ENCODE results near the gene AOX1. TPM values are rescaled to one million over a fixed set of nuclear protein-coding genes. Genes with fewer than 3 reads are reported as not detected.

Gene AOX1
- total RNA-seq, 2 experiments from 2014 or later, result not detected

DNA sequence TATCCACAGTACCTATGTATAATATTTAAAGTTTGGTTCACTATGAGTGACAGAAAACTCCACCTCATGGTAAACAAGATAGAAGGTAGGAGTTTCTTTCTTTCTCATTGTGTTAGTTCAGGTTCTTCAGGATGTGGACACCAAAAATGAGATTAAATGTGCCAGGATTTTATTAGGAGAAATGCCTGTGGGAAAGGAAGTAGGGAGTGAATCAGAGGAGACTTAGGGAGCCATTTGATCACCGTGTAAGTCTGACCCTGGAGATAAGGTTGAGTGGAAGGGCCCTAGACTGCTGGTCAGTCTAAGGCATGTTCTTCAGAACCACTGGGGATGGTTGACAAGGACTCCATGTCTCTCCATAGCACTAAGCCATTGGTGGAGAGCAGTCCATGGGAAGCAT lies 8.1 kb downstream of the AOX1 start:
- Histone ChIP-seq H3K27ac (ENCODE audit: low read depth in 1 of 2, low read length in 2 of 2) (no peak overlapping the region), H3K4me1 (ENCODE audit: insufficient read depth, low read length) (no peaks in the 10 kb centered on the region), H3K36me3 (ENCODE audit: insufficient read depth, low read length) (no peaks in the 10 kb centered on the region), H3K27me3 (ENCODE audit: control insufficient read depth in 1 of 2, insufficient read depth in 2 of 2, low read length in 2 of 2) (peaks cover 0 to 10% of the 10 kb centered on the region in 2 experiments), H3K4me3 (ENCODE audit: low read length) (no peak overlapping the region), H3K9me3 (ENCODE audit: control insufficient read depth in 1 of 2, insufficient read depth in 1 of 2, low read length in 2 of 2) (no peaks in the 10 kb centered on the region)
- no peaks in the 10 kb centered on the region for H3K9me3 Mint-ChIP-seq
- DNase-seq, result no peak
- H3K36me3 Mint-ChIP-seq (ENCODE audit: low read depth), result no peaks in the 10 kb centered on the region
- H3K27me3 Mint-ChIP-seq, result peaks cover 50% of the 10 kb centered on the region
- TF ChIP-seq, protein P1, sequence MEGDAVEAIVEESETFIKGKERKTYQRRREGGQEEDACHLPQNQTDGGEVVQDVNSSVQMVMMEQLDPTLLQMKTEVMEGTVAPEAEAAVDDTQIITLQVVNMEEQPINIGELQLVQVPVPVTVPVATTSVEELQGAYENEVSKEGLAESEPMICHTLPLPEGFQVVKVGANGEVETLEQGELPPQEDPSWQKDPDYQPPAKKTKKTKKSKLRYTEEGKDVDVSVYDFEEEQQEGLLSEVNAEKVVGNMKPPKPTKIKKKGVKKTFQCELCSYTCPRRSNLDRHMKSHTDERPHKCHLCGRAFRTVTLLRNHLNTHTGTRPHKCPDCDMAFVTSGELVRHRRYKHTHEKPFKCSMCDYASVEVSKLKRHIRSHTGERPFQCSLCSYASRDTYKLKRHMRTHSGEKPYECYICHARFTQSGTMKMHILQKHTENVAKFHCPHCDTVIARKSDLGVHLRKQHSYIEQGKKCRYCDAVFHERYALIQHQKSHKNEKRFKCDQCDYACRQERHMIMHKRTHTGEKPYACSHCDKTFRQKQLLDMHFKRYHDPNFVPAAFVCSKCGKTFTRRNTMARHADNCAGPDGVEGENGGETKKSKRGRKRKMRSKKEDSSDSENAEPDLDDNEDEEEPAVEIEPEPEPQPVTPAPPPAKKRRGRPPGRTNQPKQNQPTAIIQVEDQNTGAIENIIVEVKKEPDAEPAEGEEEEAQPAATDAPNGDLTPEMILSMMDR (IDR thresholded peaks at IDR 0.05), result no peak
- intact Hi-C loops (cut with DNase I, micrococcal nuclease), result no loop called here
- ChIA-PET POLR2A (no interaction called here), CTCF (no interaction called here)
- no peak overlapping the region for H3K27ac Mint-ChIP-seq
- no peak overlapping the region for H3K4me3 Mint-ChIP-seq
- H3K4me1 Mint-ChIP-seq (ENCODE audit: low read depth), result no peaks in the 10 kb centered on the region
- ATAC-seq (ENCODE audit: poor library complexity), result no peak

DNA sequence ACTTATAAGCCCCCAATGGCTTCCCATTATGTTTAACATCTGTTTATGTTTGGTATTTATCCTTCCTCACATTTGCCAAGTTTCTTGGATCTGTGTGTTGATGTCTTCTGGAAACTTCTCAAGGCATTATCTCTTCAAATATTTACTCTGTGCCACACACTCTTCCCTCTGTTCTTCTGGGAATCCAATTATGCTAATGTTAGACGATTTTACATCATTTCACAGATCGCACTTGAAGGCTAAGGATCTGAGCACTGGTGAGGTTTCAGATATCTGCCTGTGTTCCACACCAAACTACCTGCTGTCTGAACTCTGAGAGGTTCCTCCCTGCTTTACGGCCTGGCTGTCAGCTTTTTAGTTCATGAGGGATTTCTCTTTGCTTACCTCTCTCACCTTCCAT lies 10.1 kb downstream of the AOX1 start:
- Mint-ChIP-seq H3K9me3 (no peaks in the 10 kb centered on the region), H3K4me1 (ENCODE audit: low read depth) (no peaks in the 10 kb centered on the region), H3K27me3 (peaks cover 47% of the 10 kb centered on the region), H3K36me3 (ENCODE audit: low read depth) (no peaks in the 10 kb centered on the region), H3K27ac (no peak overlapping the region), H3K4me3 (no peak overlapping the region)
- intact Hi-C loops (cut with DNase I, micrococcal nuclease), result no loop called here
- TF ChIP-seq, protein P1 (IDR thresholded peaks at IDR 0.05), result no peak
- DNase-seq, result no peak
- H3K27ac ChIP-seq (ENCODE audit: low read depth in 1 of 2, low read length in 2 of 2), result no peak overlapping the region
- H3K27me3 ChIP-seq (ENCODE audit: control insufficient read depth in 1 of 2, insufficient read depth in 2 of 2, low read length in 2 of 2), result peaks cover 0 to 10% of the 10 kb centered on the region in 2 experiments
- H3K9me3 ChIP-seq (ENCODE audit: control insufficient read depth in 1 of 2, insufficient read depth in 1 of 2, low read length in 2 of 2), result no peaks in the 10 kb centered on the region
- no peaks in the 10 kb centered on the region for H3K36me3 ChIP-seq (ENCODE audit: insufficient read depth, low read length)
- no peak overlapping the region for H3K4me3 ChIP-seq (ENCODE audit: low read length)
- H3K4me1 ChIP-seq (ENCODE audit: insufficient read depth, low read length), result no peaks in the 10 kb centered on the region
- no peak for ATAC-seq (ENCODE audit: poor library complexity)
- POLR2A ChIA-PET, result no interaction called here
- CTCF ChIA-PET, result no interaction called here

DNA sequence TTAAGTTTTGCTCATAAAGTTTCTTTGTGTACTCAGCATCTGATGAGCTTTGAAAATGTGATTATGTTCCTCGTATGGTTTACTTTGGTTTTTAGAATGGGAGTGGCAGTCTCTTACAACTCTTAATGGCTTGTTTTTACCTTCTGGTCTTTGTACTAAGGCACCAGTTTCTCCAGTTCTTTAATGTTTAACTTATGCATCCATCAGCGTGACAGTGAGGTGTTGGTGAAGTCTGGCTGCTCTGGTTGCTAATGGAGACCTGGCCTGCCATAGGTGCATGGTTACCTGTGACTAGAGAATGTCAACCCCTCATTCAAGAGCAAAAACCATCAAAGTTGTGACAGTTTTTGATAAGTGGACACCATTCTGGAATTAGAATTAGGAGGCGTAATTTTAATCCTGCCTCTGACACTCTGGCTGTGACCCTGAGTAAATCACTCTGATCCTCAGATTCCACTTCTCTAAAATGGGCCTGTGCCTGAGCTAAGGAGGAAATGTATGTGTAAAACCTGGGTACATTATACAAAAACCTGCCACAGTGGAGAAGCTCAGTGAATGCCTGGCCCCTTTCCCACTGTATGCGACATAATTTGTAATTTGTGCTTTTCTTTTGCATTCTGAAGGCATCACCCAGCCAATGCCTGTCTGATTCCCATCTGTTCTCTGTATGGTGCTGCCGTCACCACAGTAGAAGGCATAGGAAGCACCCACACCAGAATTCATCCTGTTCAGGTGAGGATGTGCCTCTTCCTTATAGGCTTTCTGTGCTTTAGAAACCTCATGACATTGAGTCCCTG lies 11.2 kb downstream of the AOX1 start:
- Histone ChIP-seq H3K4me3 (ENCODE audit: low read length) (no peak overlapping the region), H3K9me3 (ENCODE audit: control insufficient read depth in 1 of 2, insufficient read depth in 1 of 2, low read length in 2 of 2) (no peaks in the 10 kb centered on the region), H3K27ac (ENCODE audit: low read depth in 1 of 2, low read length in 2 of 2) (no peak overlapping the region), H3K4me1 (ENCODE audit: insufficient read depth, low read length) (no peaks in the 10 kb centered on the region), H3K36me3 (ENCODE audit: insufficient read depth, low read length) (no peaks in the 10 kb centered on the region), H3K27me3 (ENCODE audit: control insufficient read depth in 1 of 2, insufficient read depth in 2 of 2, low read length in 2 of 2) (peaks cover 0 to 7% of the 10 kb centered on the region in 2 experiments)
- TF ChIP-seq, protein P1 (IDR thresholded peaks at IDR 0.05), result no peak
- Mint-ChIP-seq H3K9me3 (no peaks in the 10 kb centered on the region), H3K4me1 (ENCODE audit: low read depth) (no peaks in the 10 kb centered on the region), H3K27ac (no peak overlapping the region), H3K4me3 (no peak overlapping the region), H3K27me3 (peaks cover 45% of the 10 kb centered on the region), H3K36me3 (ENCODE audit: low read depth) (no peaks in the 10 kb centered on the region)
- CTCF ChIA-PET, result interaction anchor here (0.6 kb wide), 1 partner anchor 21 kb away, joined by 3 read pairs; no protein-coding TSS in a partner anchor
- POLR2A ChIA-PET, result no interaction called here
- no peak for ATAC-seq (ENCODE audit: poor library complexity)
- intact Hi-C loops (cut with DNase I, micrococcal nuclease), result no loop called here
- DNase-seq, result no peak

Measured in CD4-positive, alpha-beta T cell (primary cell).